ENCODE measurements around the gene TBC1D1. TPM values are rescaled to one million over a fixed set of nuclear protein-coding genes. Genes with fewer than 3 reads are reported as not detected.

The TBC1D1 gene
- polyA plus RNA-seq, 1 donor (not counting 4 experiments of a cell fraction or from before 2014, with no cell fraction given) = 32.5 TPM

DNA sequence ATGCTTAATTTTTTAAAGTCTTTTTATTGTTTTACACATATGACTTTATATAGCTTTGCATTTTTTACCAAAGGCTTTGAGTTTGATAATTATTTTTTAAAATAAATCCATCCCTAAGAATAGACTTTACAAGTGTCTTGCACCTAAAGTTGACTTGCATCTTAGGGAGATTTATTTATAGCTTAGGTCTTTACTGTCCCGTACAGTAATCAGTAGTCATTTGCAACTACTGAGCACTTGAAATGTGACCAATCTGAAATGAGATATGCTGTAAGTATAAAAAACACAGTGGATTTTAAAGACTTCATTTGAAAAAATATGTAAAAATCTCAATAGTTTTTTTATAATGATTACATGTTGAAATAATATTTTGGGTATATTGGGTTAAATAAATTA, 19.2 kb downstream of the TBC1D1 start:
- no peaks in the 10 kb centered on the region for H3K9me3 ChIP-seq (ENCODE audit: control insufficient read depth, low read depth, low read length)
- H3K27ac ChIP-seq (ENCODE audit: control insufficient read depth, insufficient read depth, low read length) = no peak overlapping the region
- no peak overlapping the region for H2AFZ ChIP-seq (ENCODE audit: control insufficient read depth, low read length)
- H3K9ac ChIP-seq (ENCODE audit: control insufficient read depth, extremely low read depth, insufficient read depth, low read length) = no peak overlapping the region
- no peak for TF ChIP-seq EZH2 (IDR thresholded peaks at IDR 0.05; ENCODE audit: low read length)
- TF ChIP-seq, protein P1, sequence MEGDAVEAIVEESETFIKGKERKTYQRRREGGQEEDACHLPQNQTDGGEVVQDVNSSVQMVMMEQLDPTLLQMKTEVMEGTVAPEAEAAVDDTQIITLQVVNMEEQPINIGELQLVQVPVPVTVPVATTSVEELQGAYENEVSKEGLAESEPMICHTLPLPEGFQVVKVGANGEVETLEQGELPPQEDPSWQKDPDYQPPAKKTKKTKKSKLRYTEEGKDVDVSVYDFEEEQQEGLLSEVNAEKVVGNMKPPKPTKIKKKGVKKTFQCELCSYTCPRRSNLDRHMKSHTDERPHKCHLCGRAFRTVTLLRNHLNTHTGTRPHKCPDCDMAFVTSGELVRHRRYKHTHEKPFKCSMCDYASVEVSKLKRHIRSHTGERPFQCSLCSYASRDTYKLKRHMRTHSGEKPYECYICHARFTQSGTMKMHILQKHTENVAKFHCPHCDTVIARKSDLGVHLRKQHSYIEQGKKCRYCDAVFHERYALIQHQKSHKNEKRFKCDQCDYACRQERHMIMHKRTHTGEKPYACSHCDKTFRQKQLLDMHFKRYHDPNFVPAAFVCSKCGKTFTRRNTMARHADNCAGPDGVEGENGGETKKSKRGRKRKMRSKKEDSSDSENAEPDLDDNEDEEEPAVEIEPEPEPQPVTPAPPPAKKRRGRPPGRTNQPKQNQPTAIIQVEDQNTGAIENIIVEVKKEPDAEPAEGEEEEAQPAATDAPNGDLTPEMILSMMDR (optimal IDR thresholded peaks at IDR 0.05 in 1 of 3, IDR thresholded peaks at IDR 0.05 in 1 of 3, conservative IDR thresholded peaks at IDR 0.05 in 1 of 3; ENCODE audit: extremely low read depth in 1 of 3, insufficient read depth in 2 of 3, low read length in 3 of 3) = no peak
- no peak overlapping the region for H3K4me2 ChIP-seq (ENCODE audit: control insufficient read depth, extremely low read depth, insufficient read depth, low read depth, low read length)
- no peaks in the 10 kb centered on the region for H3K4me1 ChIP-seq (ENCODE audit: control insufficient read depth, extremely low read depth, insufficient read depth, low read length)
- dilution Hi-C loops (cut with MboI; ENCODE audit: extremely low pct_ligation_motif_present, low sequenced_read_pairs) = no loop called here
- peaks cover 3% of the 10 kb centered on the region for H3K27me3 ChIP-seq (ENCODE audit: control insufficient read depth, extremely low read depth, insufficient read depth, low read length)
- H4K20me1 ChIP-seq (ENCODE audit: control insufficient read depth, extremely low read depth, insufficient read depth, low read length) = no peaks in the 10 kb centered on the region
- no peaks in the 10 kb centered on the region for H3K36me3 ChIP-seq (ENCODE audit: control insufficient read depth in 2 of 2, extremely low read depth in 1 of 2, insufficient read depth in 2 of 2, low read length in 2 of 2)
- H3K79me2 ChIP-seq (ENCODE audit: control insufficient read depth, insufficient read depth, low read length) = no peaks in the 10 kb centered on the region
- no peak for FAIRE-seq
- no peaks in the 10 kb centered on the region for H3K9me1 ChIP-seq (ENCODE audit: control insufficient read depth, extremely low read depth, insufficient read depth, low read length)
- no peak for DNase-seq (ENCODE audit: low read depth, low spot score)
- H3K4me3 ChIP-seq (ENCODE audit: control insufficient read depth in 2 of 3, extremely low read depth in 1 of 3, insufficient read depth in 2 of 3, low read depth in 1 of 3, low read length in 3 of 3) = no peak overlapping the region

DNA sequence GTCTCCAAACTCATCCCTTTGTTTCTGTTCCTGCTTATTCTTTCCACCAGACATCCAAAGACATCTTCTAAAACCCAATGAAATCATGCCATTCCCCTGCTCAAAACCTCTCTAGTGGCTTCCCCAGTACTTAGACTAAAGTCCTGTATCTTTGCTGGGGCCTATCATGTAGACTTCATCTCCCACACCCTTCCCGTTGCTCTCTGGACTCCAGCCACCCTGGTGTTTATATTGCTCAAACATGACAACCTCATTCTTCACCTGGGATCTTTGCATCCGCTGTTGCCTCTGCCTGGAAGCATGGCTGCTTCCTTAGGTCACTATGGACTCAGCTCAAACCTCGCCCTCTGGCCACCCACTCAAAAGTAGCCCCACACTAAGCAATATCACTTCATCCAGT, 23.7 kb downstream of the TBC1D1 start:
- Histone ChIP-seq H3K79me2 (ENCODE audit: control insufficient read depth, insufficient read depth, low read length) (no peaks in the 10 kb centered on the region), H3K9ac (ENCODE audit: control insufficient read depth, extremely low read depth, insufficient read depth, low read length) (no peak overlapping the region), H3K4me1 (ENCODE audit: control insufficient read depth, extremely low read depth, insufficient read depth, low read length) (no peaks in the 10 kb centered on the region), H3K27me3 (ENCODE audit: control insufficient read depth, extremely low read depth, insufficient read depth, low read length) (peaks cover 7% of the 10 kb centered on the region), H3K4me3 (ENCODE audit: control insufficient read depth in 2 of 3, extremely low read depth in 1 of 3, insufficient read depth in 2 of 3, low read depth in 1 of 3, low read length in 3 of 3) (no peak overlapping the region), H2AFZ (ENCODE audit: control insufficient read depth, low read length) (no peak overlapping the region), H4K20me1 (ENCODE audit: control insufficient read depth, extremely low read depth, insufficient read depth, low read length) (no peaks in the 10 kb centered on the region), H3K27ac (ENCODE audit: control insufficient read depth, insufficient read depth, low read length) (no peak overlapping the region), H3K9me3 (ENCODE audit: control insufficient read depth, low read depth, low read length) (no peaks in the 10 kb centered on the region), H3K9me1 (ENCODE audit: control insufficient read depth, extremely low read depth, insufficient read depth, low read length) (no peaks in the 10 kb centered on the region), H3K36me3 (ENCODE audit: control insufficient read depth in 2 of 2, extremely low read depth in 1 of 2, insufficient read depth in 2 of 2, low read length in 2 of 2) (no peaks in the 10 kb centered on the region), H3K4me2 (ENCODE audit: control insufficient read depth, extremely low read depth, insufficient read depth, low read depth, low read length) (no peak overlapping the region)
- dilution Hi-C loops (cut with MboI; ENCODE audit: extremely low pct_ligation_motif_present, low sequenced_read_pairs) = no loop called here
- DNase-seq (ENCODE audit: low read depth, low spot score) (no peak), FAIRE-seq (no peak)
- TF ChIP-seq EZH2 (IDR thresholded peaks at IDR 0.05; ENCODE audit: low read length) = no peak
- TF ChIP-seq, protein P1 (optimal IDR thresholded peaks at IDR 0.05 in 1 of 3, IDR thresholded peaks at IDR 0.05 in 1 of 3, conservative IDR thresholded peaks at IDR 0.05 in 1 of 3; ENCODE audit: extremely low read depth in 1 of 3, insufficient read depth in 2 of 3, low read length in 3 of 3) = no peak

Data from keratinocyte (primary cell).